ENCODE data around the gene PRG2.

The PRG2 gene

GRCh38 chr11:57409321-57410100 is 19.1 kb upstream of the PRG2 start:
- H3K27ac ChIP-seq, result no peak overlapping the region
- TF ChIP-seq CTCF (IDR thresholded peaks at IDR 0.05), result no peak
- TF ChIP-seq ZFX (IDR thresholded peaks at IDR 0.05; ENCODE audit: borderline replicate concordance), result no peak

GRCh38 chr11:57408771-57409170 is 18.3 kb upstream of the PRG2 start:
- no peak overlapping the region for H3K27ac ChIP-seq

GRCh38 chr11:57407941-57408475 is 17.6 kb upstream of the PRG2 start:
- no peak overlapping the region for H3K27ac ChIP-seq
- TF ChIP-seq ZFX (IDR thresholded peaks at IDR 0.05; ENCODE audit: borderline replicate concordance) (no peak), CTCF (IDR thresholded peaks at IDR 0.05) (no peak)

More at GRCh38 chr11:57408771-57409170, 18.3 kb upstream of the PRG2 start:
- no peak for TF ChIP-seq ZFX (IDR thresholded peaks at IDR 0.05; ENCODE audit: borderline replicate concordance)
- TF ChIP-seq CTCF (IDR thresholded peaks at IDR 0.05), result no peak

- H3K27ac ChIP-seq, result no peak overlapping the region
Measured at GRCh38 chr11:57407010-57407920, 16.8 kb upstream of the PRG2 start.

GRCh38 chr11:57406337-57406904 is 16.0 kb upstream of the PRG2 start:
- no peak overlapping the region for H3K27ac ChIP-seq
- TF ChIP-seq ZFX (IDR thresholded peaks at IDR 0.05; ENCODE audit: borderline replicate concordance) (no peak), CTCF (IDR thresholded peaks at IDR 0.05) (no peak)

More at GRCh38 chr11:57407010-57407920, 16.8 kb upstream of the PRG2 start:
- TF ChIP-seq ZFX (IDR thresholded peaks at IDR 0.05; ENCODE audit: borderline replicate concordance) (no peak), CTCF (IDR thresholded peaks at IDR 0.05) (no peak)

GRCh38 chr11:57405271-57405860 is 14.9 kb upstream of the PRG2 start:
- no peak overlapping the region for H3K27ac ChIP-seq
- TF ChIP-seq ZFX (IDR thresholded peaks at IDR 0.05; ENCODE audit: borderline replicate concordance) (no peak), CTCF (IDR thresholded peaks at IDR 0.05) (no peak)

Data from 22Rv1 (cell line).